Renal pelvis (tissue), 4 donors: ENCODE data around the gene AGAP3. TPM values are rescaled to one million over a fixed set of nuclear protein-coding genes. Genes with fewer than 3 reads are reported as not detected.

ENCODE experiments used
- DNase-seq: peaks from one replicate; pipeline ENCODE4 v3.0.0-alpha.2; 2013
- polyA plus RNA-seq, 3 donors: library from polyadenylated mRNA; unstranded; fragments of 120-200 nt; gene quantifications; one replicate each; pipeline ENCODE4 v1.2.1, GENCODE V29; 2013; ENCODE audit not compliant: insufficient read length in 3 of 3

The AGAP3 gene
- polyA plus RNA-seq, 3 donors, result 68.0 to 78.3 (median 72.8) TPM

- no peak for DNase-seq
Measured at GRCh38 chr7:151152643-151153513, 66.6 kb downstream of the AGAP3 start.

- no peak for DNase-seq
Measured at GRCh38 chr7:151157645-151158329, 71.5 kb downstream of the AGAP3 start.

GRCh38 chr7:151161757-151162156 is 75.5 kb downstream of the AGAP3 start:
- DNase-seq, result no peak

GRCh38 chr7:151166629-151167196 is 80.4 kb downstream of the AGAP3 start:
- DNase-seq, result no peak

- DNase-seq, result peak; percentile 54
Measured at GRCh38 chr7:151167197-151167961, 81.1 kb downstream of the AGAP3 start, which contains the start of gene GBX1. GBX1 (minus strand) TSS chr7:151167694; CDS start chr7:151167548, 146 bp downstream.

GRCh38 chr7:151168003-151168786 is 81.9 kb downstream of the AGAP3 start:
- no peak for DNase-seq

- DNase-seq, result no peak
Measured at GRCh38 chr7:151168787-151169162, 82.5 kb downstream of the AGAP3 start.

GRCh38 chr7:151172273-151173141 is 86.2 kb downstream of the AGAP3 start:
- peak; percentile 58 for DNase-seq

- no peak for DNase-seq
Measured at GRCh38 chr7:151173386-151174245, 87.3 kb downstream of the AGAP3 start.

- DNase-seq, result no peak
Measured at GRCh38 chr7:151174246-151175046, 88.2 kb downstream of the AGAP3 start.

- DNase-seq, result no peak
Measured at GRCh38 chr7:151175047-151175792, 88.9 kb downstream of the AGAP3 start.

- DNase-seq, result no peak
Measured at GRCh38 chr7:151175793-151176311, 89.6 kb downstream of the AGAP3 start.

GRCh38 chr7:151176401-151176800 is 90.1 kb downstream of the AGAP3 start:
- no peak for DNase-seq

GRCh38 chr7:151177310-151177709 is 91.0 kb downstream of the AGAP3 start:
- DNase-seq, result no peak

- DNase-seq, result no peak
Measured at GRCh38 chr7:151178236-151178635, 92.0 kb downstream of the AGAP3 start.

GRCh38 chr7:151178831-151179230 is 92.6 kb downstream of the AGAP3 start:
- no peak for DNase-seq

- DNase-seq, result no peak
Measured at GRCh38 chr7:151179287-151179860, 93.1 kb downstream of the AGAP3 start.
